Renal cortex interstitium (tissue), 11 donors: ENCODE data around the gene GNAO1. TPM values are rescaled to one million over a fixed set of nuclear protein-coding genes. Genes with fewer than 3 reads are reported as not detected.

Experiments
- DNase-seq, 11 donors: peaks; one replicate each; pipeline ENCODE4 v3.0.0-alpha.2; 2013; ENCODE audit warnings: low read depth in 9 of 11, low spot score in 4 of 11; ENCODE audit errors: extremely low read depth in 1 of 11
- polyA plus RNA-seq, 3 donors: library from polyadenylated mRNA; unstranded; fragments of 120-200 nt; gene quantifications; one replicate each; pipeline ENCODE4 v1.2.1, GENCODE V29; 2013; ENCODE audit not compliant: insufficient read length in 3 of 3

Gene GNAO1
- polyA plus RNA-seq, 3 donors: 4.8 to 6.9 (median 6.9) TPM

DNA sequence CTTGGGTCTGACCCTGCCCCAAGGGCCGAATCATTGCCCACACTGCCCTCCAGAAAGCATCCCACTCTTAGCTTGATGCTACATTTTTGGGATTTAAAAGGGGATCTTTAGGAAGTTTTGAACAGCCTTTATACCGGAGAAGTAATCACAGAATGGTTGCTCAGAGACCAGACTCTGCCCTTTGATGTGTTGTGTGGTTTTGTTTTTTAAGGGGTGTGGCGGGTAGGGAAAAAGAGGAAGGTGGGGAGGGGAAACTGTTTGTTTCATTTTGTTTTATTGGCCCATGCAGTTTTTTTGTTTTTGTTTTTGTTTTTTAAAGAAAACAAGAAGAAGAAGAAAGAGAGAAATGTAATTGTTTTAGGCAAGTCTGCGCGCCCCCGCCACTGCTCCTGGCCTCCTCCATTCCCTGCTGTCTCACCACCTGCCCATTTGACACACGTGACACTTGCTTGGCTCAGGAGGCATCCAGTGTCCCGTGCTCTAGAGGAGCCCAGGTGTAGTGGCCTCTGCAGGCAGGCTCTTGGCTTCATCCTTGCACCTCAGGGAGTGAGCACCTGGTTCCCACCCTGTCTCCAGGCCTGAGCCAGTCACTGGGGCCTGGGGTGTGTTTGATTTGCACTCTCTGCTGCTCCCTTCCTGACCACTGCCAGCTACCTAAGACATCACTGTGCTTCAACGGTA, 35.7 kb downstream of the GNAO1 start:
- DNase-seq: no peak

- no peak for DNase-seq
Observed at GRCh38 chr16:56227936-56228335, 36.6 kb downstream of the GNAO1 start.

DNA sequence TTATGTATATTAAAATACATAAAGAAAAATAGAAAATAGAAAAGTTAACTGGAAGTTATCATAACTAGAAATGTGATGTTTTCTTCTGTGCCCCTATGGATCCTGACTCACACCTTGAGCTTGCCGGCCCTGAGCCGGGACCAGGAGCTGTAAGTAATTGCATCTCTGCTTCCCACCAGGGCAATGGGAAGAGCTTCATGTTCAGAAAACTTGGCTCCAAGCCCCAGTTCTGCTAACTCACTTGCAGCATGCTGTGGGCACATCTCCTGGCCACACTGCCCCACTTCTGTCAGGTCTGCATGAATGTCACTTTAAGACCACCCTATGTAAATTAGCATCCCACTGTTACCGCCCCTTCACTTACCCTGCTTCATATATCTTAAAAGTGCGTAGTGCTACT, 37.2 kb downstream of the GNAO1 start:
- DNase-seq: no peak

GRCh38 chr16:56233795-56234566, 42.7 kb downstream of the GNAO1 start:
- no peak for DNase-seq

- DNase-seq: no peak
Observed at GRCh38 chr16:56234737-56235136, 43.4 kb downstream of the GNAO1 start.

GRCh38 chr16:56237451-56237930, 46.2 kb downstream of the GNAO1 start:
- peak in 5 of 11 donors; percentile 16 to 59 (median 39) for DNase-seq

DNA sequence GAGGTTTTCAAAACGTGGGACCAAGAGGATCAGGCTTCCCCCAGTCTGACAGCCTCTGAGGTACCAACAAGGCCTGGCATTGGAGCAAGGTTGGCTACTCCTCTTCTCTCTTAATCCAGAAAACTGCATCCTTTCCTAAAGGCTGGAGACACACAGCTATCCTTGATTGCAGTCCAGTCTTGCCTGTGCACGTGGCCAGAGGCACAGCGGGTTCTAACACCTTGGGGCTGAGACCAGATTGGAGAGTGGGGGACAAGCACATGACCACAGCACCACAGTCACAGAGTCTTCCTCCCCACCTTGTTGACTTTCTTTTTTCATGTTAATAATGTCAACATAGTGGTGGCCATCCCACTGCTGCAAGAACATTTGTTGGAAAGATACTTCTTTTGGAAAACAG, 46.9 kb downstream of the GNAO1 start:
- DNase-seq: no peak

- DNase-seq: no peak
Observed at GRCh38 chr16:56241596-56241995, 50.3 kb downstream of the GNAO1 start.

GRCh38 chr16:56242740-56243139, 51.5 kb downstream of the GNAO1 start:
- DNase-seq: no peak

- no peak for DNase-seq
Observed at GRCh38 chr16:56244612-56245011, 53.3 kb downstream of the GNAO1 start.

DNA sequence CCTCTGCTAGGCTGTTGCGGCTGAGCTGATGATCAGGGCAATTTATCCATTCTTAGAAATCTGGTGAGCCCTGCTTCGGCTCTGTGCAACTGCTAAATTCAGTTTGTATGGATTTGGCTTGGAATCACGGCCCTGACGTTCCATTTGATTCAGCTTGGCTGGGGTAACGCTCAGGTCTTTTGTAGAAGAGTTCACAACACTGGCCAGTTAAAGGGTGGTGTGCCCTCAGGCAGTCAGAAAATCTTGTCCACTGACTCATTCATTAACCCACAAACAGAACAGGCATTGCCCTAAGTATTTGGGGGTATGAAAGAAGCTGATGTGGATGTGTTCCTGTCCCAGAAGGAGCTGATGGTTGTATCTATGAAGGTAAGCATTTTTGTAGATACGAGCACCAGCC, 53.9 kb downstream of the GNAO1 start:
- no peak for DNase-seq

DNA sequence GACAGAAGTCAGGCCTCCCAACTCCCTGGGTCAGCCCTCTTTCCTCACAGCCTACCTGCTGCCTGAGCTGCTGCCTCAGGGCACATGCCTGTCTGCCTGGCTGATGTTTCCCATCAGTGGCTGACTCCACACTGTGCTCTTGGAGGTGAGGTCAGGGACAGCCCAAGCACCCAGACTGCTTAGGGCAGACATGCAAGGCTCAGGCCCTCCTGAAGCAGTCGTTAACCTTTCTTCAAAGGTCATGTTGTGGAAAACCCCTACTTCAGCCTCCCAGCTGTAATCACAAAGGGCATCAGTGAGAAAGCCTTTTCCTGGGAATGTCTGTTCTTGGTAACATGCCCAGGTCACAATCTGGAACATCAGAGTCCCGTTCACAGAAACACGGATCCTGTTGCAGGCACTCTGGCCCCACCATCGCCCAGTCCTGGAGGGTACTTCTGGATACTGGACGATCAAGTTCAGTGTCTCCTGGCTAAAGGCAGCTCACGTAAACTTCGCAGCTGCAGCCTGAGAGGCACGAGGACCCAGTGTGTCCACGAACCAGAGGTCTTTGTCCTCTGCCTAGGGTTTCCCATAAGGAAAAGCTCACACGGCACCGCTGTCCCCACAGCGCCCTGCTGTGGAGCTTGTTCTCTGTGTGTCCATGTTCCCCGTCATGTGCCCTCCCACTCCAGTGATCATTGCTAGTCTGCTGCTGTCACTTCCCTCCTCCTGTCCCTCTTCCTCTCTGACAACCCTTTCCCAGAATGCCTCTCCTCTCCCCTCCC, 54.9 kb downstream of the GNAO1 start:
- peak in 1 of 11 donors; percentile 33 for DNase-seq

- no peak for DNase-seq
Observed at GRCh38 chr16:56247018-56247417, 55.7 kb downstream of the GNAO1 start.

- DNase-seq: no peak
Observed at GRCh38 chr16:56247808-56248207, 56.5 kb downstream of the GNAO1 start.

DNA sequence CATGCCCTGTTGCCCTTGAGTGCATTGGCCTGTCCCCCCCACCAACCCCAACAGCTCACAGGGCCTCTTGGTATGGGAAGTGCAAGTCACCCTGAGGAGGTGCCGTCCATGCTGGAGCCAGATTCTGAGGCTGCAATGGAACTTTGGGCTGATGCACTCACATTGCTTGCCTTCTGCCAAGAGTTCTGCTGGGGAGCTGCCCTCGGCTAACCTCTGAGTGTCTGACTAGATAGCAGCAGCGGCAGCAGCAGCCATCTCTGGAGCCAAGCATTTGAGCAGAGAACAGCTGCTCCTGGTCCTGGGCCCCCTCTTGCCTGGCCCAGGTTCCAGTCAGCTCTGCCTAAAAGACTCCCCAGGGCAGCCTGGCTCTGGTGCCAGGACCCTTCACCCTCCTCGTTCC, 61.5 kb downstream of the GNAO1 start:
- no peak for DNase-seq

DNA sequence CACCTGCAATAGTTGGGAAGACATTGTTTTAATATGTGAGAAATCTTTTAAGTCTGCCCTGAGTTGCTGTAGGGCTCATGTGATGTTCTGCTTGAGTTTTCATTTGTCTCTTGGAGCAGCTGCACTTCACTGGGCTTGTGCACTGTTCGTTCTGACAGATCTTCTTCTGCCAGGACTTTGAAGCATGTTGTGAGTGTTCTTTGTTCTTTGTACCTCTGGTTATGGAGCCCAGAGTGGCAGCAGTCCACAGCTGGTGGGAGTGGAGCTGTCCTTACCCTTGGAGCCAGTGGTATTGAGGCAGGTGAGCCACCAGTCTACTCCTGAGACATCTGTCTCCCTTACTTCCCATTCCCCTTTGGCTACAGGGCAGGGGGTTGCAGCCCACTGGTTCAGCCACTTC, 64.6 kb downstream of the GNAO1 start:
- no peak for DNase-seq

DNA sequence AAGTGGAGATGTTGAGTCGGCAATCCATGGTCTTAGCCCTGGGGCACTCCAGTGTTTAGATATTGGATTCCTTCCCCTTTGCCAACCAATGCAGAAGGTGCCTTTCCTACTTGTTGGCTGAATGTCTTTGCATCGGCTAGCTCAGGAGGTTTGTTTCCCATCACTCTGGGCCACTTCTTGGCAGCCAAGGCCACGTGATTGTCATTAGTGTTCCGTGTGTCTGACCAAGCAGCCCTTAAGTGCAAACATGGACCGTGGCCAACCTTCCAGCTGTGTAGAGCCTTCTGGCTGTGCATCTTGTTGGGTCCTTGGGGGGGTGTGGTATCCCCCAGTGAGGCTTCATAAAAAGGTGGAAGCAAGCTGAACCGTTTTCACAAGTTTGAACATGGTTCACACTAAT, 66.0 kb downstream of the GNAO1 start:
- DNase-seq: peak in 1 of 11 donors; percentile 53

- DNase-seq: peak in 4 of 11 donors; percentile 56 to 75 (median 68)
Observed at GRCh38 chr16:56257666-56258342, 66.5 kb downstream of the GNAO1 start.
